Measurements from ENCODE around the gene BCS1L. TPM values are rescaled to one million over a fixed set of nuclear protein-coding genes. Genes with fewer than 3 reads are reported as not detected.

BCS1L gene
- total and polyA plus RNA-seq, 2 of the 8 experiments (the other 6 are each of a cell fraction or from before 2014, with no cell fraction given) = 23.7 to 37.1 TPM

DNA sequence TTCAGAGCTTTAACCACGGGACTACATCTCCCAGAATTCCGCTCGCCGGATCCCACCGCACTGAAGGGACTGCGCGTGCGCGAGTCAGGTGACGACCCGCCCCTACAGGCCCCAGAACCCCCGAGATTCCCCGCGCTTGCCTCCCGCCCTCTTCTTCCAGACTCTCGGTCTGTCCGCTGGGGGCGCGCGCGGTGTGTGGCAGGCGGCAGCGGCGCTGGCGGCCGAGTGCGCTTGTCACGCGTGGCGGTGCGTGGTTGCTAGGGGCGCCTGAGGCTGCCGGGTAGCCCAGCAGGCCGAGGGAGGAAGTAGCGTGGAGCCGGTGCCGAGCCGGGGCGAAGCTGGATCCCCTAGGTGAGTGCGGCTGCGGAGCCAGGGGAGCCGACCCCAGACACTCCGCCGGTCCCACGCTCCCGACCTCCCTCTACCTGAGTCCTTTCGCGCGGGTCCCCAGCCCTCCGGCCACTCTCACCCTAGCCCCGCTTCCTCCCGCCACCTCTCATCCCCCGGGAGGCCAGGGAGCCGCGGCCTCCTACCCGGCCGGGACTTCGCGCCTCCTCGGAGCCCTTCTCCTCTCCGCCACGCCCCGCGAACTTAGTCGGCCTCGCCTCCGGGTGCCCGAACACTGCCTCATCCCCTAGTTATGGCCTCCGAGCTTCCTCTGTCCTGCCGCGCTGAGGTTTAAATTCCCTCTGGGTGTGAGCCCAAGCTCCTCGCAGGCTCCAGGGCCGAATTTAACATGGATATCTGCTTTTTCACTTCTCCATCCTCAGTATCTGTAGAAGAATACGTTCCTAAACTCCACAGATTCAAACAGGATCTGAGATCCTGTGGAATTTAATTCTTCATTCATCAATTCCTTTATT lies 51.4 kb downstream of the BCS1L start, which contains the start of gene TTLL4 (continued):
- TF ChIP-seq HDAC2 (IDR thresholded peaks at IDR 0.05; ENCODE audit: borderline replicate concordance in 1 of 2, low read depth in 2 of 2, low read length in 2 of 2) (peak; percentile 91 to 96; a peak in 3 of 4 replicates), RAD21 (IDR thresholded peaks at IDR 0.05 in 1 of 2, conservative IDR thresholded peaks at IDR 0.05 in 1 of 2; ENCODE audit: low read depth in 2 of 2, low read length in 2 of 2) (peak; percentile 30 to 49; a peak in 2 of 4 replicates), ATF3 (IDR thresholded peaks at IDR 0.05; ENCODE audit: insufficient read depth, low read depth, low read length) (peak; percentile 76), PHF8 (conservative IDR thresholded peaks at IDR 0.05; ENCODE audit: low read depth, low read length) (peak; percentile 89), SP4 (IDR thresholded peaks at IDR 0.05; ENCODE audit: low read length) (peak; percentile 82; the same call in 1 of the 2 replicates), ASH2L (IDR thresholded peaks at IDR 0.05; ENCODE audit: low read length) (peak; percentile 91), E2F6 (IDR thresholded peaks at IDR 0.05) (peak; percentile 64), MAFK (IDR thresholded peaks at IDR 0.05; ENCODE audit: low read depth, low read length) (no peak), POLR2AphosphoS5 (IDR thresholded peaks at IDR 0.05; ENCODE audit: low read depth, low read length) (peak; percentile 51; the same call in 1 of the 2 replicates), JUN (IDR thresholded peaks at IDR 0.05; ENCODE audit: low read depth, low read length) (no peak), SIRT6 (IDR thresholded peaks at IDR 0.05; ENCODE audit: low read length) (no peak), SUZ12 (IDR thresholded peaks at IDR 0.05; ENCODE audit: low read length) (0 out of 2 replicates have a peak, but pooled peaks have one; percentile 47)
- TF ChIP-seq, protein P1, sequence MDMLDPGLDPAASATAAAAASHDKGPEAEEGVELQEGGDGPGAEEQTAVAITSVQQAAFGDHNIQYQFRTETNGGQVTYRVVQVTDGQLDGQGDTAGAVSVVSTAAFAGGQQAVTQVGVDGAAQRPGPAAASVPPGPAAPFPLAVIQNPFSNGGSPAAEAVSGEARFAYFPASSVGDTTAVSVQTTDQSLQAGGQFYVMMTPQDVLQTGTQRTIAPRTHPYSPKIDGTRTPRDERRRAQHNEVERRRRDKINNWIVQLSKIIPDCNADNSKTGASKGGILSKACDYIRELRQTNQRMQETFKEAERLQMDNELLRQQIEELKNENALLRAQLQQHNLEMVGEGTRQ (IDR thresholded peaks at IDR 0.05; ENCODE audit: low read length) = peak; percentile 81
- TF ChIP-seq, protein P2, sequence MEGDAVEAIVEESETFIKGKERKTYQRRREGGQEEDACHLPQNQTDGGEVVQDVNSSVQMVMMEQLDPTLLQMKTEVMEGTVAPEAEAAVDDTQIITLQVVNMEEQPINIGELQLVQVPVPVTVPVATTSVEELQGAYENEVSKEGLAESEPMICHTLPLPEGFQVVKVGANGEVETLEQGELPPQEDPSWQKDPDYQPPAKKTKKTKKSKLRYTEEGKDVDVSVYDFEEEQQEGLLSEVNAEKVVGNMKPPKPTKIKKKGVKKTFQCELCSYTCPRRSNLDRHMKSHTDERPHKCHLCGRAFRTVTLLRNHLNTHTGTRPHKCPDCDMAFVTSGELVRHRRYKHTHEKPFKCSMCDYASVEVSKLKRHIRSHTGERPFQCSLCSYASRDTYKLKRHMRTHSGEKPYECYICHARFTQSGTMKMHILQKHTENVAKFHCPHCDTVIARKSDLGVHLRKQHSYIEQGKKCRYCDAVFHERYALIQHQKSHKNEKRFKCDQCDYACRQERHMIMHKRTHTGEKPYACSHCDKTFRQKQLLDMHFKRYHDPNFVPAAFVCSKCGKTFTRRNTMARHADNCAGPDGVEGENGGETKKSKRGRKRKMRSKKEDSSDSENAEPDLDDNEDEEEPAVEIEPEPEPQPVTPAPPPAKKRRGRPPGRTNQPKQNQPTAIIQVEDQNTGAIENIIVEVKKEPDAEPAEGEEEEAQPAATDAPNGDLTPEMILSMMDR (IDR thresholded peaks at IDR 0.05; ENCODE audit: control extremely low read depth in 1 of 3, insufficient read depth in 1 of 3, low read depth in 1 of 3, low read length in 3 of 3) = peak; percentile 78 to 79 (median 79)
- TF ChIP-seq, protein P3, sequence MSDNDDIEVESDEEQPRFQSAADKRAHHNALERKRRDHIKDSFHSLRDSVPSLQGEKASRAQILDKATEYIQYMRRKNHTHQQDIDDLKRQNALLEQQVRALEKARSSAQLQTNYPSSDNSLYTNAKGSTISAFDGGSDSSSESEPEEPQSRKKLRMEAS (IDR thresholded peaks at IDR 0.05) = peak; percentile 83
